Stimulated activated CD4-positive, alpha-beta T cell treated with anti-CD3 and anti-CD28 coated beads, Interleukin-4, amount 100 ng/mL, for 1 hour (primary cell): Measurements from ENCODE around the gene MTA2.

Source experiments
- DNase-seq: peaks from one replicate; pipeline ENCODE4 v3.0.0-alpha.2; 2020

The MTA2 gene

DNA sequence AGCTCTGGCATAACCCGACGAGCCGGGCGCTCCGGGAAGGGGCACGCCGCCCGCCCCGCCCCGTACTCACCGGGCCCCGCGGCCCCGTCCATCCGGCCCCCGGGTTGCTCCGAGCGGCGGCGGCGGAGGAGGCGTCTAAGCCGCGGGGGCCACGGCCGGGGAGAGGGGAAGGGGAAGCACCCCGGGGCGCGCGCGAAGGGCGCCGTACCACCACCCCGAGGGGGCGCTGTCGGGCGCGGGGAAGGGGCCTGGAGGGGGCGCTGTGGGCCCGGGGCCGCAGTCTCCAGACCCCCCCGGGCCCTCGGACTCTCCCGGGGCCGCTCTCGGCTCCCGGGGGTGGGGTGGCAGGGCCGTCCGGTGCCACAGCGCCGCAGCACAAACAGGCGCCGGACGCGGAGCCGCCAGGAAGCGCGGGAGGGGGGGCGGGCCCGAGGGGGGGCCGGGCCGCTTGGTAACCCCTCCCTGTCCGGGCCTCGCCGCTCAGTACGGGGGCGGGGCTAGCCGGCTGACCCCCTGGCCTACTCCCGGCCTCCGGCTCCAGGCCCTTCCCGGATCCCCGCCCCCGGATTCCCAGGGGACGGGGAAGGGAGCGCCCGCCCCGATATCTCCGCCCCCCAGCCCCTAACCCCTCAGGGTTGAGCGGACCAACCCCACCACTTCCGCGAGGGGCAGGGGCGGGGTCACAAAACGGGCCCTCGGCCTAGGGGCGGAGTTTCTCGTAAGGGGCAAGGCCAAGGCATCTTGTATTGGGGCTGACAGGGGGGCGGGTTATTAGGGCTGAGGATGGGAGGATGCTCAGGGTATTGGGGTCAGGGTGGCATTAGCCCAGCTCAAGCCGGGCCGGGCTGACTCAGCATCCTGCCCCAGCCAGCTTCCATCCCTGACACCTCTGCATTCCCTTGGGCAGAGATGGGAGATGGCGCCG lies 11.0 kb upstream of the MTA2 start, which contains the start of the genes EML3 and ROM1:
TSS of gene EML3 (minus strand) at position 410 of the 925 bp plus-strand sequence. CDS start at position 92, 318 bp downstream.
TSS of gene ROM1 (plus strand) at position 892 of the 925 bp plus-strand sequence. CDS start at position 917, 25 bp downstream.
- DNase-seq: peak; percentile 87

GRCh38 chr11:62611705-62612365 lies 10.2 kb upstream of the MTA2 start:
- DNase-seq: peak; percentile 61

DNA sequence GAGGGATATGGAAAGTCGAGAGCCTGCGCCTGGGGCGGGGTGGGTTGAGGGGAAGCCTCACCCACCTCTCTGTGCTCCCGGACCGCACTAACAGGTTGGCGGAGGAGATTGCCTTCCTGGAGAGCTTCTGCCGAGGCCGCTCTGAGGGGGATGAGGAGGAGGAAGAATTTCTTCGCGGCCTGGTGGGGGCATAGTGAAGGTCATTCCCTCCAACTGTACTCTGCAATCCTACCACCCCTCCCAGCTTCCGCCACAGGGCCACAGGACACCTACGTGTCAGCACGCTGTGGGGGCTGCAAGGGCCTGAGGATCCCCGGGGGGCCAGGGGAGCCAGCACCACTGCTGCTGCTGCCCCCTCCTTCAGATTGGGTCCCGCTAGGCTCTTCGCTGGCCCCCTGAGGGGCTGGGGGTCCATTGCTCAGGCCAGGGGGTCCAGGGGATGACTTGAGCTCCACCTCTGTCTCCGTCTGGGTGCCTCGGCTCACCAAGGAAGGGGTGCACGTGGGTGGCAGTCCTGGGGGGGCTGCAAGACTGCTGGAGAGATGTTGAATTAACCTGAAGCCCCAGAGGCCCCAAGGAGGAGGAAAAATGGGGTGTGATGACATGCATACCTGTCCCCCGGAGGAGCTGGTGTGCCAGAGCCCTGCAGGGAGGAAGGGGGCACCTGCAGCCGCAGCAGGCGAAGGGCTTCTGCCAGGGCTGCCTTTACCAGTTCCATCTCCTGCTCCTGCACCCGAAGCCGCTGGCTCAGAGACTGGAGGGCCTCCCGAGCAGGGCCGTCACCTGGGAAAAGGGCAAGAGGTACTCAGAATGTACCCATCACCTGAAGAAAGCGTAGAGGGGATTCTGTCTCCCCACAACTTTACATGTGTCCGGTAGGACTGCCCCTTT lies 9.4 kb upstream of the MTA2 start:
- no peak for DNase-seq

DNA sequence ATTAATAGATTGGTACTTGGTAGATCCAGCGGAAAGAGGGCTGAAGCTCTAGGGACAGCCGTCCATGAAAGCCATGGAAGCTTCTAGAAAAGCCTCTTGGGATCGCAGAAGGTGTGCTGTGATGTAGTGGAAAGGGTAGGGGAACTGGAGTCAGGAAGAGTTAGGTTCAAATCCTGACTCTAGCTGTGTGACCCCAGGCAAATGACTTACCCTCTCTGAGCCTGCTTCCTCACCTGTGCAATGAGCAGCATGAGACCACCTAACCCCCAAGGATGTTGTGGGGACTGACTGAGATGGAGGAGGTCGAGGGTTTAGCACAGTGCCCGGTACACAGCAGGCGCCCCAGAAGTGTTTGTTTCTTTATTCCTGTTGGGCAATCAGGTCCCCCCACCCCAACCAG lies 8.7 kb upstream of the MTA2 start:
- no peak for DNase-seq

- DNase-seq: no peak
Observed at GRCh38 chr11:62608776-62609175, 7.1 kb upstream of the MTA2 start.

DNA sequence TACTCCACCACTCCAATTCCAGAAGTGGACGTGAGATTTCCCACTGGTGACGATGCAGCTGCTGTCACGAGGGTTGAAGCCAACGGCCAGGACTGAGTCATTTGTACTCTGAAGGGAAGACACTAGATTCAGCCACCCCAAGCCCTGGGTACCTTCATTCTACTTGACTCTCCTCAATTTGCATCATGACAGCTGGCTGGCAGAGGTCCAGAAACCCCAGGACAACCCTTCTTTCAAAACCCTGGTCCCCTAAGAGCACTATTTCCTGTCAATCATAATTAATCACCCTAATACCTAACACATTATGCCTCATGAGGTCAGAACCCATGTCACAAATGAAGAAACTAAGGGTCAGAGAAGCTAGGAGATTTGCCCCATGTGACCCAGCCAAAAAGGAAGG lies 6.0 kb upstream of the MTA2 start:
- no peak for DNase-seq

DNA sequence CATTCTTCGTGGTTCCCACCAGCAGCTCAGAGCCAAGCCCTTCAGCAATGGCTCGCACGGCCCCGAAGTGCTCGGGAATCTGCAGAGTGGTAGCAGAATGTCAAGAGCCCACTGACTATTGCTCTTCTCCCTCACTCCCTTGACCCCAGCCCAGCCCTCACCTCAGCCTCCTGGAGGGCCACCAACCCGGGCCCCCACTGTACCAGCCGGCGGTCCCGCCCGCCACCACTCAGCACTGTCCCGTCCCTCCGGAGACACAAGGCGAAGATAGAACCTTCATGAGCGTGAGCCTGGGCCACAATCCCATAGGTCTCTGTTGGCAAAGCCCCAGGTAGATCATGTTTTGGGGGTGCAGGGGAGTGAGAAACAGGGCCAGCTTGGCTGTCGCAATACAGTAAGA lies 4.2 kb upstream of the MTA2 start:
- no peak for DNase-seq

GRCh38 chr11:62605467-62605866 lies 3.8 kb upstream of the MTA2 start:
- DNase-seq: no peak

- no peak for DNase-seq
Observed at GRCh38 chr11:62604460-62605120, 2.9 kb upstream of the MTA2 start.

DNA sequence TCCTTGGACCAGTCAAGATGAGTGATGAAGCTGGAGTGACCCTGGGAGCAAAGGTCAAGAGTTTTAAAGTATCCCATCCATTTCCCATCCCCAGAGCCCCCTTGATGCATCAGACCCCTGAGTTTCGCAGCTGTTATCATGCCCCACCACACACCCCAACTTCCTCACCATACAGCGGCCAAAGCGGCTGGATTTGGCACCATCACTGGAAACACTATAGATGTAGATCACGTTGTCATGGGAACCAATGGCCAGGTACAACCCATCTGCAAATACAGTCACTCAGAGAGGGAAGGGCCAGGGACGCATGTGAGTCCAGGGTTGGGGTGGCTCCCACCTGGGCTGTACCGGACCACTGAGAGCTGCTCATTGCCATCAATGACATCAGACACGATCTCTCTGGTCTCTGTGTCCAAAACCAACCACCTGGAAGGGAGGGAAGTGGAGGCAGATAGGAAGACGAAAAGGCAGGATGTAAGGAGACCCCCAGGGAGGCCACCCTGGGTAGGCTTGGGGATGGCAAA lies 2.2 kb upstream of the MTA2 start:
- DNase-seq: no peak

GRCh38 chr11:62603072-62603408 lies 1.4 kb upstream of the MTA2 start:
- no peak for DNase-seq

- peak; percentile 36 for DNase-seq
Observed at GRCh38 chr11:62602141-62603071, 741 bp upstream of the MTA2 start.

DNA sequence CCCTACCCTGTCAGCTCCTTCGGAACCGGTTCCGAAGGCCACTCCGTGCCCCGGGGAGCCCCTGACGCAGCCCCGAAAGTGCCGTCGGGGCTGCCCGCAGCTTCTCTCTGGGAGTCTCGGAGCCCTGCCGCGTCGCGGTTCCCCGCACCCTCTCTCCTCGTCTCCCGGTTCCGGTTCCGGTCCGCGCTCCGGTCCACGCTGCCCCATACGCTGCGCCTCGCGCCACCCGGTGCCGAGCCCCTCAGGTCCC lies 618 bp downstream of the MTA2 start:
- DNase-seq: no peak

DNA sequence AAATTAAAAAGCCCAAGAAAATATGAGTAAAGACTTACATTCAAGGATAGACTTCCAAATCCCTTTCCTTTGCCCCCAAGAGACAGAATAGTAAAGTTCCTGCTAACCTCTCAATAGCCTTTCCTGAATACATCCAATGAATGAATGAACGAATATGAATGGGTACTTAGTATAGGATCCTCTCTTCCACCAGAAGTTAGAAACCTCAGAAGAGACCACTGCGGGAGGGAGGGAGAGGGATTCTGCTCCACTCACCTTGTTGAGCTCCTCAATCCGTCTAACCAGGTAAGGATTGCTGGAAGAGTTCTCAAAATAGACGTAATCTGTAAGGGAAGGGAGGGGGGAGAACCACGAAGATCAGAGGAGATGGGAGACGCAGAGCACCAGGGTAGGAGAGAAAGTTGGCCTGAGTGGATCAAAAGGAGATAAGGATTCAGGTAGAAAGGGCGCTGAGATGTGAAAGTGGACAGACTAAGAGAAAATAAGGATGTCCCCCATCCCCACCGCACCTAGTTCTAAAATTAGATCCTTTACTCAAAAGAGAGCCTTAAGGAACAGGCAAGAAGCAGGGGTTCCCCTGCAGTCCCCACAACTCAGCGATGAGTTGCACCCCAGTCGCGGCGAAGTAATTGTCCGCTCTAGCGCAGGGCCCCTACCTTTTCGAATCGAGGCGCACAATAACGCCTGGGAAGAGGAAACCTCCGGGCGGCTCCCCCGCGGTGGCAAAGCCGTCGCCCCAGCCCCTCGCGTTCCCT lies 1.1 kb downstream of the MTA2 start:
- DNase-seq: no peak

- DNase-seq: no peak
Observed at GRCh38 chr11:62599901-62600300, 1.8 kb downstream of the MTA2 start.

DNA sequence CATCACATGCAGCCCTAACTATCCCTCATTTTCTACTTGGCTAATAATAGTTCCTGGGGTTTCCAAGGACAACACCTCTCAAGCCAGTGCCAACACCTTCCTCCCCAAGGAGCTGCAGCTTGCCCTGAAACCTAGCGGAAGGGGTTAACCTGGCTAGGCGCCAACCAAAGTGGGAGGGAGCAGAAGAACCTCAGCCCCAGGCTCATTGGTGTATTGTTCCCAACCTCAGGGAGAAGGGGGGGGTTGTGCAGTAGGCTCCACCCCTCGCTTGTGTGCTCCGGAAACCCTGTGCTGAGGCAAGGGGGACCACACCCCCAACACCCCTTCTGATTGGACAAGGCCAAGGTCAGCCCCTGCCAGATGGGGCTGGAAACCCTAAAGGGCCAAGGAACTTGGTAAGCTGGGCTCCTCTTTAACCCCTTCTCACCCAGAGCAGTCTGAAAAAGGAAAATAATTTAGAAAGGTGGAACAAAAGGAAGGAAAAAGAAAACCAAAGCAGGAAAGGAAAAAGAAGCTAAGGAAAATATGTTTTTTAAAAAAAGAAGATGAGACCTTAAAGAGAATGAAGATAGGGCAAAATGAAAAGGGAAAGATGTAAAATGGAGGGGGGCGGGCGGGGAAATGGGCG lies 2.5 kb downstream of the MTA2 start:
- peak; percentile 94 for DNase-seq

DNA sequence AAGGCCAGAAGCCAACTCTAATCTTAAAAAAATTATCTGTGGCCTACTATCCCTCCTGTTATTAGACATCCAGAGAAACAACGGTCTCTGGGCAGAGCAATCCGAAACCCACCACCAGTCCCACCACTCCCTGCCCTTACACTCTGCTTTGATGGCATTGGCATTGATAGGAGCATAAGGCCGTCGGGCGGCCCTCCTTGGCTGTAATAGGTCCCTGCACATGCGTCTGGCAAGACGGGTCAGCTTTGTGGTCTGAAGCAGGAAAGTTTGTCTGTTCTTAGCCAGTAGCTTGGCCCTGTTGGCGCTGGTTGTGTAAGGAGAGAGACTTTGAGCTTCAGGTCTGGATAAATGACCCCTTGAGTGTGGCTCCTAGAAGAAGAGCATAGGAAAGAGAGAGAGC lies 6.5 kb downstream of the MTA2 start:
- no peak for DNase-seq

GRCh38 chr11:62593434-62594044 lies 8.1 kb downstream of the MTA2 start:
- peak; percentile 76 for DNase-seq

GRCh38 chr11:62592989-62593421 lies 8.7 kb downstream of the MTA2 start:
- DNase-seq: no peak
